K562 (cell line): ENCODE measurements around the gene LRRC41. TPM values are rescaled to one million over a fixed set of nuclear protein-coding genes. Genes with fewer than 3 reads are reported as not detected.

Source experiments
- CHD4 ChIP-seq: fragments of 200-600 bp; sonication (generic); IDR thresholded peaks from 3 replicates; pipeline ENCODE4 v1.6.1; 2012; ENCODE audit warnings: low read depth, mild to moderate bottlenecking, mixed read lengths, low read length, inconsistent platforms; ENCODE audit not compliant: insufficient read depth, insufficient replicate concordance, poor library complexity, severe bottlenecking
- DIDO1 ChIP-seq: fragments of 450-650 bp; IDR thresholded peaks from 2 replicates; pipeline ENCODE4 v1.6.1; 2016; ENCODE audit warnings: low read depth, missing biosample characterization, missing genetic modification characterization
- ELF1 ChIP-seq: fragments of 200-800 bp; sonication (Bioruptor generic); IDR thresholded peaks from 2 replicates; pipeline ENCODE4 v1.6.1; 2016; ENCODE audit warnings: missing genetic modification characterization, missing compliant biosample characterization
- ETV5 ChIP-seq: sonication (generic); formaldehyde crosslinking; IDR thresholded peaks from 2 replicates; pipeline ENCODE4 v1.4.0; 2020; ENCODE audit warnings: low read depth, mild to moderate bottlenecking, missing genetic modification reagents
- HLTF ChIP-seq: fragments of 450-650 bp; IDR thresholded peaks from 2 replicates; pipeline ENCODE4 v1.6.1; 2016
- MXI1 ChIP-seq: IDR thresholded peaks from 2 replicates; pipeline ENCODE4 v1.6.1; 2011; ENCODE audit warnings: low read depth, mild to moderate bottlenecking, improper control_type of control experiment, low read length
- NKRF ChIP-seq: fragments of 450-650 bp; IDR thresholded peaks from 2 replicates; pipeline ENCODE4 v1.6.1; 2016; ENCODE audit warnings: borderline replicate concordance
- PBX2 ChIP-seq, 2 experiments: IDR thresholded peaks in 1 of 2; conservative IDR thresholded peaks in 1 of 2; 2 replicates each; pipeline ENCODE4 v1.6.1; 2016; ENCODE audit warnings: low read depth in 2 of 2, mild to moderate bottlenecking in 1 of 2, missing compliant biosample characterization in 1 of 2, missing genetic modification characterization in 1 of 2, moderate library complexity in 1 of 2
- POLR2H ChIP-seq: IDR thresholded peaks from 2 replicates; pipeline ENCODE4 v1.6.1; 2016; ENCODE audit warnings: missing genetic modification characterization, low read depth, mild to moderate bottlenecking, control low read depth, missing compliant biosample characterization, moderate library complexity
- POU5F1 ChIP-seq: fragments of 150-350 bp; IDR thresholded peaks from 2 replicates; pipeline ENCODE4 v1.6.1; 2014; ENCODE audit warnings: borderline replicate concordance, low read length, low read depth, mild to moderate bottlenecking; ENCODE audit not compliant: partially characterized antibody
- RBBP5 ChIP-seq: fragments of 200-600 bp; sonication (generic); IDR thresholded peaks from 2 replicates; pipeline ENCODE4 v1.6.1; 2012; ENCODE audit warnings: borderline replicate concordance, mild to moderate bottlenecking, low read length, control low read depth, inconsistent platforms; ENCODE audit not compliant: insufficient read depth, poor library complexity, severe bottlenecking
- RBM39 ChIP-seq: fragments of 200-400 bp; formaldehyde crosslinking; optimal IDR thresholded peaks from 2 replicates; pipeline ENCODE3; 2018; ENCODE audit warnings: low read depth, low read length
- SIRT6 ChIP-seq: IDR thresholded peaks from one replicate; pipeline ENCODE4 v1.6.1; 2012; ENCODE audit warnings: low read depth, mild to moderate bottlenecking, control low read depth, inconsistent platforms, low read length, moderate library complexity
- THAP12 ChIP-seq: fragments of 250-450 bp; sonication (Bioruptor Pico); IDR thresholded peaks from 2 replicates; pipeline ENCODE4 v1.9.0; 2021; ENCODE audit warnings: mild to moderate bottlenecking, inconsistent platforms
- THAP7 ChIP-seq: fragments of 250-450 bp; sonication (Bioruptor Pico); IDR thresholded peaks from 2 replicates; pipeline ENCODE4 v1.5.0; 2021
- ZBTB8A ChIP-seq: fragments of 450-650 bp; IDR thresholded peaks from 2 replicates; pipeline ENCODE4 v1.6.1; 2018; ENCODE audit warnings: mild to moderate bottlenecking, moderate library complexity; ENCODE audit not compliant: partially characterized antibody
- ZNF282 ChIP-seq: sonication (generic); formaldehyde crosslinking; IDR thresholded peaks from 2 replicates; pipeline ENCODE4 v1.8.1; 2023; ENCODE audit warnings: missing genetic modification reagents
- ZNF408 ChIP-seq: fragments of 250-450 bp; sonication (Bioruptor Pico); IDR thresholded peaks from 2 replicates; pipeline ENCODE4 v1.4.0; 2020; ENCODE audit warnings: low read depth, mild to moderate bottlenecking, moderate library complexity
- ZNF511 ChIP-seq: sonication (generic); formaldehyde crosslinking; IDR thresholded peaks from 2 replicates; pipeline ENCODE4 v1.8.0; 2022; ENCODE audit warnings: mild to moderate bottlenecking, missing genetic modification reagents
- polyA plus RNA-seq, 8 experiments: library from polyadenylated mRNA; depleted of rRNA in 4 of 8; stranded (reverse) in 5 of 8; unstranded in 3 of 8; fragments of >200 nt; fragmentation: Nextera tagmentation in 2 of 8; fragmentation: Illumina TruSeq in 1 of 8; extraction: Ambion mirVana in 2 of 8; extraction: Trizol in 1 of 8; gene quantifications; 2 replicates each; pipeline versions ENCODE4 v1.2.1 to v1.2.3, GENCODE V29; 2011 to 2014; ENCODE audit warnings: inconsistent platforms in 1 of 8, missing spikeins in 1 of 8
- total RNA-seq, 7 experiments: library from RNA; depleted of rRNA in 6 of 7; stranded (reverse); fragments of >200 nt in 6 of 7; fragmentation: Illumina TruSeq in 2 of 7; extraction: Trizol in 2 of 7; gene quantifications; 2 replicates each; pipeline versions ENCODE4 v1.2.1 to v1.2.3, GENCODE V29; 2011 to 2021; ENCODE audit warnings: low replicate concordance in 1 of 7

LRRC41 gene
- total and polyA plus RNA-seq, 9 of the 15 experiments (the other 6 are each of a cell fraction or from before 2014, with no cell fraction given) = 10.5 to 64.7 (median 44.2) TPM

GRCh38 chr1:46302641-46303037, 777 bp downstream of the LRRC41 start (continued):
- TF ChIP-seq RBBP5 = peak; percentile 76
- TF ChIP-seq HLTF = no peak
- no peak for TF ChIP-seq THAP7 (CRISPR knock-in tag)
- peak; percentile 19; the same call in 1 of the 2 replicates for TF ChIP-seq PBX2 (CRISPR knock-in tag; IDR thresholded peaks at IDR 0.05; ENCODE audit: low read depth)
- no peak for TF ChIP-seq PBX2 (tag; conservative IDR thresholded peaks at IDR 0.05; ENCODE audit: low read depth)
- TF ChIP-seq POU5F1 = no peak
- TF ChIP-seq POLR2H (tag) = no peak
- peak; percentile 39 for TF ChIP-seq CHD4
- TF ChIP-seq ZBTB8A = no peak
- no peak for TF ChIP-seq NKRF
- no peak; the same call in 1 of the 2 replicates for TF ChIP-seq THAP12 (CRISPR knock-in tag)
- TF ChIP-seq MXI1 = no peak
- TF ChIP-seq DIDO1 (tag) = no peak
- TF ChIP-seq RBM39 = no peak
- no peak for TF ChIP-seq SIRT6
- TF ChIP-seq ZNF408 = no peak
- TF ChIP-seq ZNF282 (CRISPR knock-in tag) = no peak
- TF ChIP-seq ELF1 = no peak
- peak; percentile 52; the same call in 1 of the 2 replicates for TF ChIP-seq ZNF511 (CRISPR knock-in tag)
- no peak for TF ChIP-seq ETV5 (CRISPR knock-in tag)
